H9 (cell line): ENCODE measurements around the gene DDX24. TPM values are rescaled to one million over a fixed set of nuclear protein-coding genes. Genes with fewer than 3 reads are reported as not detected.

Source experiments
- DNase-seq: peaks from one replicate; pipeline ENCODE4 v3.0.0-alpha.2; 2017
- H2AFZ ChIP-seq: one replicate; pipeline ENCODE4 v1.6.1; 2013; ENCODE audit warnings: mild to moderate bottlenecking, low read length, control low read depth, moderate library complexity
- H2AK5ac ChIP-seq: 2 replicates; pipeline ENCODE4 v1.6.1; 2013; ENCODE audit warnings: low read length, control low read depth, mixed read lengths; ENCODE audit not compliant: insufficient read length
- H2BK120ac ChIP-seq: one replicate; pipeline ENCODE4 v1.6.1; 2013; ENCODE audit warnings: low read depth, mild to moderate bottlenecking, low read length, control low read depth, inconsistent platforms; ENCODE audit not compliant: poor library complexity, severe bottlenecking
- H2BK12ac ChIP-seq: 2 replicates; pipeline ENCODE4 v1.6.1; 2013; ENCODE audit warnings: low read length, control low read depth, mixed read lengths, low read depth; ENCODE audit not compliant: insufficient read length
- H2BK15ac ChIP-seq: 2 replicates; pipeline ENCODE4 v1.6.1; 2013; ENCODE audit warnings: low read depth, low read length, control low read depth
- H2BK20ac ChIP-seq: one replicate; pipeline ENCODE4 v1.6.1; 2013; ENCODE audit warnings: low read depth, mild to moderate bottlenecking, low read length, control low read depth, inconsistent platforms; ENCODE audit not compliant: poor library complexity, severe bottlenecking
- H2BK5ac ChIP-seq: 2 replicates; pipeline ENCODE4 v1.6.1; 2013; ENCODE audit warnings: low read length, control low read depth, mixed read lengths; ENCODE audit not compliant: insufficient read length
- H3K14ac ChIP-seq: 2 replicates; pipeline ENCODE4 v1.6.1; 2013; ENCODE audit warnings: low read length, control low read depth; ENCODE audit not compliant: insufficient read depth
- H3K18ac ChIP-seq: 2 replicates; pipeline ENCODE4 v1.6.1; 2013; ENCODE audit warnings: low read depth, mild to moderate bottlenecking, mixed read lengths, low read length, control low read depth; ENCODE audit not compliant: insufficient read length
- H3K23ac ChIP-seq: 2 replicates; pipeline ENCODE4 v1.6.1; 2013; ENCODE audit warnings: low read length, control low read depth, mixed read lengths, low read depth; ENCODE audit not compliant: insufficient read length
- H3K23me2 ChIP-seq: 2 replicates; pipeline ENCODE4 v1.6.1; 2013; ENCODE audit warnings: low read depth, mild to moderate bottlenecking, mixed read lengths, low read length, control low read depth; ENCODE audit not compliant: insufficient read length, poor library complexity, severe bottlenecking
- H3K27ac ChIP-seq: 2 replicates; pipeline ENCODE4 v1.5.1; 2013; ENCODE audit warnings: low read length, control low read depth, mixed read lengths, low read depth; ENCODE audit not compliant: insufficient read length
- H3K27me3 ChIP-seq: 2 replicates; pipeline ENCODE4 v1.6.1; 2013; ENCODE audit warnings: low read length, control low read depth, inconsistent platforms; ENCODE audit not compliant: insufficient read depth
- H3K4ac ChIP-seq: 2 replicates; pipeline ENCODE4 v1.6.1; 2013; ENCODE audit warnings: low read depth, mild to moderate bottlenecking, control low read depth, inconsistent platforms, low read length, moderate library complexity
- H3K4me1 ChIP-seq: 2 replicates; pipeline ENCODE4 v1.6.1; 2013; ENCODE audit warnings: low read length, control low read depth, inconsistent platforms; ENCODE audit not compliant: insufficient read depth
- H3K4me2 ChIP-seq: 2 replicates; pipeline ENCODE4 v1.6.1; 2013; ENCODE audit warnings: low read length, control low read depth, mixed read lengths; ENCODE audit not compliant: insufficient read length, insufficient read depth
- H3K56ac ChIP-seq: 2 replicates; pipeline ENCODE4 v1.6.1; 2013; ENCODE audit warnings: low read depth, mild to moderate bottlenecking, mixed read lengths, low read length, control low read depth; ENCODE audit not compliant: insufficient read length
- H3K79me1 ChIP-seq: 2 replicates; pipeline ENCODE4 v1.6.1; 2013; ENCODE audit warnings: low read depth, mild to moderate bottlenecking, moderate library complexity, low read length, control low read depth, inconsistent platforms; ENCODE audit not compliant: insufficient read depth, poor library complexity, severe bottlenecking
- H3K79me2 ChIP-seq: 2 replicates; pipeline ENCODE4 v1.6.1; 2013; ENCODE audit warnings: low read length, control low read depth, inconsistent platforms; ENCODE audit not compliant: insufficient read depth
- H3K9ac ChIP-seq: 2 replicates; pipeline ENCODE4 v1.6.1; 2013; ENCODE audit warnings: low read length, control low read depth, mixed read lengths; ENCODE audit not compliant: insufficient read length; ENCODE audit errors: extremely low read depth
- H3K9me3 ChIP-seq: one replicate; pipeline ENCODE4 v1.6.1; 2013; ENCODE audit warnings: low read depth, low read length, inconsistent platforms; ENCODE audit not compliant: control insufficient read depth
- H3T11ph ChIP-seq: one replicate; pipeline ENCODE4 v1.6.1; 2013; ENCODE audit warnings: mild to moderate bottlenecking, low read length, control low read depth, inconsistent platforms
- H4K20me1 ChIP-seq: one replicate; pipeline ENCODE4 v1.6.1; 2013; ENCODE audit not compliant: control insufficient read depth, insufficient read length, insufficient read depth
- H4K5ac ChIP-seq: 2 replicates; pipeline ENCODE4 v1.6.1; 2013; ENCODE audit warnings: low read depth, mild to moderate bottlenecking, mixed read lengths, low read length, control low read depth; ENCODE audit not compliant: insufficient read length
- H4K8ac ChIP-seq: replicated peaks from 2 replicates; pipeline ENCODE4 v1.6.1; 2013; ENCODE audit warnings: low read length, control low read depth, mixed read lengths, low read depth; ENCODE audit not compliant: insufficient read length
- H4K91ac ChIP-seq: 2 replicates; pipeline ENCODE4 v1.6.1; 2013; ENCODE audit warnings: low read depth, mild to moderate bottlenecking, moderate library complexity, mixed read lengths, low read length, control low read depth; ENCODE audit not compliant: insufficient read length
- H3K27ac Mint-ChIP-seq, 3 experiments: 2 replicates in 2 of 3; 3 replicates in 1 of 3; pipeline ENCODE4 v1.8.0; 2020 to 2021; ENCODE audit warnings: mixed read lengths in 3 of 3, mild to moderate bottlenecking in 1 of 3, moderate library complexity in 1 of 3
- H3K27me3 Mint-ChIP-seq: 2 replicates; pipeline ENCODE4 v1.8.0; 2021; ENCODE audit warnings: low read depth, mild to moderate bottlenecking, moderate library complexity, mixed read lengths
- H3K36me3 Mint-ChIP-seq, 3 experiments: 2 replicates in 2 of 3; 3 replicates in 1 of 3; pipeline ENCODE4 v1.8.0; 2020 to 2021; ENCODE audit warnings: low read depth in 3 of 3, mixed read lengths in 3 of 3; ENCODE audit not compliant: insufficient read depth in 1 of 3
- H3K4me1 Mint-ChIP-seq, 2 experiments: 2 replicates each; pipeline ENCODE4 v1.8.0; 2020; ENCODE audit warnings: mixed read lengths in 2 of 2
- H3K4me3 Mint-ChIP-seq, 2 experiments: 2 replicates in 1 of 2; 3 replicates in 1 of 2; pipeline ENCODE4 v1.8.0; 2020 to 2021; ENCODE audit warnings: mild to moderate bottlenecking in 2 of 2, mixed read lengths in 2 of 2, moderate library complexity in 1 of 2
- H3K9me3 Mint-ChIP-seq, 2 experiments: 2 replicates in 1 of 2; 3 replicates in 1 of 2; pipeline ENCODE4 v1.8.0; 2020; ENCODE audit warnings: mild to moderate bottlenecking in 2 of 2, mixed read lengths in 2 of 2, moderate library complexity in 1 of 2
- CTCF ChIP-seq: fragments of 200-600 bp; sonication (generic); conservative IDR thresholded peaks from 3 replicates; pipeline ENCODE4 v1.8.0; 2021; ENCODE audit warnings: antibody characterized with exemption, mild to moderate bottlenecking
- WGBS: extraction: QIAGEN DNeasy Blood & Tissue Kit; methylation state at CpG from one replicate; pipeline ENCODE4 v1.1.7; 2013; ENCODE audit warnings: missing lambda C conversion rate, low lambda C conversion rate, mixed read lengths; ENCODE audit not compliant: insufficient read length; ENCODE audit errors: extremely low coverage; 5-methylcytosine and 5-hydroxymethylcytosine counted together
- total RNA-seq: library from RNA; stranded (reverse); gene quantifications from 2 replicates; pipeline ENCODE4 v1.2.1, GENCODE V29; 2021

The DDX24 gene
- total RNA-seq, 1 experiment from 2014 or later, result 172 TPM

- Histone ChIP-seq H2BK5ac (no peak overlapping the region), H2AK5ac (no peak overlapping the region), H2BK12ac (no peak overlapping the region), H3K9ac (no peak overlapping the region), H3K56ac (no peak overlapping the region), H3K27ac (no peak overlapping the region), H3K4me2 (no peak overlapping the region), H3K4me1 (no peaks in the 10 kb centered on the region), H3K27me3 (no peaks in the 10 kb centered on the region), H4K8ac (no peak overlapping the region), H3K9me3 (no peaks in the 10 kb centered on the region), H2BK20ac (no peak overlapping the region), H3K79me2 (no peaks in the 10 kb centered on the region), H2BK120ac (no peak overlapping the region), H2BK15ac (no peak overlapping the region), H3K14ac (no peak overlapping the region), H3K18ac (no peak overlapping the region), H2AFZ (no peak overlapping the region), H3K23me2 (no peaks in the 10 kb centered on the region), H3T11ph (no peak overlapping the region), H4K20me1 (no peaks in the 10 kb centered on the region), H3K79me1 (no peaks in the 10 kb centered on the region), H3K4ac (no peak overlapping the region), H4K5ac (no peak overlapping the region), H4K91ac (no peak overlapping the region), H3K23ac (no peak overlapping the region)
- Mint-ChIP-seq H3K27me3 (peaks cover 18% of the 10 kb centered on the region), H3K27ac (no peak overlapping the region), H3K4me3 (no peak overlapping the region; a peak in 1 of 5 replicates), H3K9me3 (no peaks in the 10 kb centered on the region; a peak in 1 of 5 replicates), H3K36me3 (no peaks in the 10 kb centered on the region), H3K4me1 (peaks cover 4 to 22% of the 10 kb centered on the region in 2 experiments; a peak in 3 of 4 replicates)
- TF ChIP-seq CTCF, result no peak
- no CpG with 5 or more reads among the region's 8 CpGs for WGBS
- DNase-seq, result no peak
Measured at GRCh38 chr14:94016446-94016976, 64.5 kb downstream of the DDX24 start.
